Stimulated activated CD8-positive, alpha-beta memory T cell treated with anti-CD3 and anti-CD28 coated beads, Interleukin-15, amount 100 ng/mL, for 24 hours (primary cell): ENCODE data around the gene EFR3B.
"Not testable (repeated sequence)": the region's sequence is repeated elsewhere in the genome, so short reads cannot be mapped to it uniquely, and the experiment has no call there.

Source experiments
- DNase-seq: peaks from one replicate; pipeline ENCODE4 v3.0.0-alpha.2; 2020; ENCODE audit warnings: low read depth

Gene EFR3B

DNA sequence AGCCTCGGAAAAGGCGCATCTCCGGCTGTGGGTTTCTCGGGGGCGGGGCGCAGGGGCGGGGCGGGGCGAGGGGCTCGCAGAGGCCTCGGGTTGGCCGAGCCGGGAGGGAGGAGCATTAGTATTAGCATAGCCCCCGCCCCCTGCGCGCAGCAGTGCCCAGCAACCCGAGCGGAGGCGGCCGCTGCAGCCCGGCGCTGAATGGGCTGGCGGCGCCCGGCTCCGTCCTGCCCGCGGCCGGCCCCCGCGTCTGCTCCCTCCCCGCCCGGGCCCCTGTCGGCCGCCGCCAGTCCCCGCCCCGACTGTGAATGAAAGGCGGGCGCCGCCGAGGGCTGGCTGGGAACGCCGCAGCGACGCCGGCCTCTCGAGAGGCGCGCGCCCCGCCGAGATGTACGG lies at the start of gene EFR3B:
Gene EFR3B (plus strand): TSS at position 149 of the 393 bp plus-strand sequence. CDS start 237 bp downstream, at position 386.
- peak; percentile 68 for DNase-seq

DNA sequence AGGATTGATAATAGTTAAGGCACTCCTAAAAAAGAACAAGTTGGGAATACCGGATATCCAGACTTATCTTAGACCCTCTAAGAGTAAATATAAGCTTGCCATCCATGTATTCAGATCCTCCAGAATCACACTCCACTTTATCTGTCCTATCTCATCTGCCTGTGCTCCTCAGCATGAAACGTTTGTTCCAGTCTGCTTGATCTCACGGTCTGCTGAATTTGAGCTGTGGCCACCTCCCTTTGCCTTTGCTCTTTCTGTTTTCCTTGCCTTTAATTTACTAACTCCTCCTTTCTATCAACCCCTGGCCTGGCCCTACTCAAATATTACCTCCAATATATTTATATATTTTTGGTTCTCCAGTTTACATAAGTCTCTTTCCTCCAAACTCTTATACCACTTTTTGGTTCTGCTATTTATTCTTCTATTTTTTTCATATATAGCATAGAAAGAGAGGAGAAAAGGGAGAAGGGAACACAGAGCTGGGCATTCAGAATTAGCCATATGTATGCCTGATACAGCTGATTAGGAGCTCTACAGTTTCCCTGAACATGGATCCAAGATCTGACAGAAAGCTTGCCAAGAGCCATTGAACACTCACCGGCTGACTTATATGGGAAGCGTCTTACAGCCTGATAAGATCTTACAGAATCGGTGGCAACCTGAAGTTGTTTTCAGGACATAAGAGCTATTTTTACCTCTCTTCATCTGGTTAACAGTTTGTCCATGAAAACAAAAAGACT lies 48.3 kb upstream of the EFR3B start:
- no peak for DNase-seq

DNA sequence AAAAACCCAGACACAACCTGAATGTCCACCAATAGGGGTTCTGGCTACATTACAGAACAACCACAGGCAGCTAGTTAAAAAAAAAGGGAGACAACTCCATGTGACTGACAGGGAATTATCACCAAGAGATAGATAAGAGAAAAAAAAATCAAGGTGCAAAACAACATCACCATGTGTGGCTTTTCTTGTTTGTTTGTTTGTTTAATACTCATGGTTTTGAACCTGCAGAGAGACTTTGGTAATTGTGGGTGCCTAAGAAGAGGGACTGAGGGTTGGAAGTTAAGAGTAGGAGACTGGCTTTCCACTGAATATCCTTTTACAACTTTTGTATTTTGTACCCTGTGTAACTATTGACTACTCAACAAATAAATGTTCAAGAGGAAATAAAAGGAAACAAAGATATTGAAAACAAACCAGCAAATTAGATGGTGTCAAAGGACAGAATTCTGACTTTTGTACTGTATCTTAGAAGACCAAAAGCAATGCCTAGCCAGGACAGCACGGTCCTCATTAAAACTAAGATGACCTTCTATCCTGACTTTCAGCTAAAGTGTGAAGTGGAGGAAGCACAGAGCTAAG lies 47.6 kb upstream of the EFR3B start:
- no peak for DNase-seq

DNA sequence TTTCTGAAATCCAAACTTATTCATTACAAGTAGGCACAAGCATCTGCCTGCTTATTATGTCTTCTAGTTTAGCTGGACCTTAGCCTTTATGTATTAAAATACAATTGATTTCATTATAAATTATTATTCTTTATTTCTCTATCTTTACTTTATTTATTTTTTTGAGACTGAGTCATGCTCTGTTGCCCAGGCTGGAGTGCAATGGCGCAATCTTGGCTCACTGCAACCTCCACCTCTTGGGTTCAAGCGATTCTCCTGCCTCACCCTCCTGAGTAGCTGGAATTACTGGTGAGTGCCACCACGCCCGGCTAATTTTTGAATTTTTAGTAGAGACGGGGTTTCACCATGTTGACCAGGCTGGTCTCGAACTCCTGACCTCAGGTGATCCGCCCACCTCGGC lies 42.8 kb upstream of the EFR3B start:
- DNase-seq, result not testable (repeated sequence)

DNA sequence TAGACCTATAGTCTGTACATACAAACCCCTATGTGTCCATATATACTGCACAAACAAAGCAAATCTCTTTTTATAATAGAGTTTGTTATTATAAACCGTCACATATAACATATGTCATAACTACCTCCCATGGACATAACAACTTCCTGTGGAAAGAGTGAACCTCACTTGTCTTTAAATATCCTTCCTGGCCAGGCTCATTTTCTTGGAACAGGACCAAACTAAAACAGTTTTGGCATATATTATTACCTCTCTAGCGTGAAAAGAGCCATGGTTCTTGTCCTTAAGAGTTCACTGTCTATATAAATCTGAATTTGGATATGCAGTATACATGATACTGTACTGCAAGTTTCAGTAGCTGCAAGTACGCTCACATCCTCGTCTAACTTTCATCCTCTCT lies 41.8 kb upstream of the EFR3B start:
- DNase-seq, result no peak

- no peak for DNase-seq
Observed at GRCh38 chr2:25000503-25001324, 41.2 kb upstream of the EFR3B start.

DNA sequence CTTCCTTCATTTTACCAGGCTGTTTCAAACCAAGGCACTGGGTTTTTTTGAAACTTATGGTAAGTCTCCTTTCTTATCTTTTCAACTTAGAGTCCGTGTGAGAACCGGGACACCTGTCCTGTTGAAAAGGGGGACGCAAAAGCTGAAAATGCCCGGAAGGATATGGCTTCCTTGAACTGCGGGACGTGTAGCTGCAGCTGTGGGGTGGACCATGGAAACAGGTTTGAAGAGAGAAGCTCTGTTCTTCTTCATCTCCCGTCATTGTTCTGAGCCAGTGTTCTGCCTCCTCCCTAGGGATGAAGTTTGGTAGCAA lies 40.6 kb upstream of the EFR3B start:
- no peak for DNase-seq

- no peak for DNase-seq
Observed at GRCh38 chr2:25002066-25002465, 39.8 kb upstream of the EFR3B start.

DNA sequence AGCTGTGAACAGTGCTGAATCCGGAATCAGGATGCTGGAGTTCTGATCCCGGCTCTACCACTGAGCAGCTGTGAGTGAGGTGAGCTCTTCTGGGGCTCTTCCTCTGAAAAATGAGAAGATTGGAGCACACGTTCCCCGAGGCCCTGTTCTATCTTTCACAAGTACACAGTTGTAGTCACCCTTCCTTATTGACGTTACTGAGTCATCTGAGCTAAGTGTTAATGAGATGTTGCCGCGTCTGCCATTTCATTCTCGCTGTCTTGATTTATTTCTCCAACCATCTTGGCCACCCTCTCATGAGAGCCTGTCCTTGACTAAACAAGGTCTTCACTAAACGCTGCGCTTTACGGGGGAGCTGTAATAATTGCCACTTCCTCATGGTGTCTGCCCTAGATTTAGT lies 31.9 kb upstream of the EFR3B start:
- no peak for DNase-seq

DNA sequence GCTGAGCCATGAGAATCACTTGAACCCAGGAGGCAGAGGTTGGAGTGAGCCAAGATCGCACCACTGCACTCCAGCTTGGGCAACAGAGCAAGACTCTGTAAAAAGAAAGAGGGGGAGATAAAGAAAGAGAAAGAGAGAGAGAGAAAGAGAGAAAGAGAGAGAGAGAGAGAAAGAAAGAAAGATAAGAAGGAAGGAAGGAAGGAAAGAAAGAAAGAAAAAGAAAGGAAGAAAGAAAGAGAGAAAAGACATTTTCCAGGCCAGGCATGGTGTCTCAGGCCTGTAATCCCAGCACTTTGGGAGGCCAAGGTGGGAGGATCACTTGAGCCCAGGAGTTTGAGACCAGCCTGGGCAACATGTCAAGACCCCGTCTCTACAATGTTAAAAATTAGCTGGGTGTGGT lies 30.5 kb upstream of the EFR3B start:
- not testable (repeated sequence) for DNase-seq

DNA sequence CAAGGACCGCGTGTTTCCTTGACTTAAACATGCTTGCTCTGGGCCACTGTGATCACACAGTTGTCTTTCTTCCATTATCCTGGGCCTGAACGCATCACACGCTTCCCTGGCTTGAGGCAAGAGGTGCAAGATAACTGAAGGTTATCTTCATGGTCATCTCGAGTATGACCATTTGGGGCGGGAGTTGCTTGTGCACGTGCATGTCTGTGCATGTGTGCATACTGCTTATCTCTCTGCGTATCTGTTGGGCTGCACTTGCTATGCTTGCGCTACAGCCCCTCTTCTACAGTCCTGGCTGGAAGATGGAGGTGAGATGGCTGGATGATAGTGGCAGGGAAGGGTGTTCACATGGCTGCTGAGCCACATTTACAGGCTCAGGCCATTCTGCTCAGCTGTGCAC lies 27.2 kb upstream of the EFR3B start:
- no peak for DNase-seq

- no peak for DNase-seq
Observed at GRCh38 chr2:25018681-25019080, 23.2 kb upstream of the EFR3B start.

GRCh38 chr2:25021791-25022362 lies 20.0 kb upstream of the EFR3B start:
- no peak for DNase-seq

DNA sequence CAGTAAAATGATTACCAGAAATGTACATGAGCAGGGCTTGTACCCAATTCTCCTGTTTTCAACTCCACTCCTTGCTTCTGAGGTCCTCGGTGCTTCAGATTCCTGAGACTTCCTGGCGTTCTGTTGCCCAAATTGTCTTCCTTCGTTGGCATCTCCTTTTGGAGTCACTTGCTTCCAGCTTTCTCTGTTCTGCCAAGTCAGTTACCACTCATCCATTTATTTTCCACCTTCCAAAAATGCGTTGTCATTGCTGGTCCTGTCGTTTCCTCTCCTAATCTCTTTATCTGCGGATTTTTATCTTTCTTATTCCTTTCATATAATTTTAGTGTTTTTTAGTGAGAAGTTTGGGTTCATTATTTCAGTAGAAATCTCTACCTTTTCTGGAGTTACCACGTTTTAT lies 18.5 kb upstream of the EFR3B start:
- no peak for DNase-seq

DNA sequence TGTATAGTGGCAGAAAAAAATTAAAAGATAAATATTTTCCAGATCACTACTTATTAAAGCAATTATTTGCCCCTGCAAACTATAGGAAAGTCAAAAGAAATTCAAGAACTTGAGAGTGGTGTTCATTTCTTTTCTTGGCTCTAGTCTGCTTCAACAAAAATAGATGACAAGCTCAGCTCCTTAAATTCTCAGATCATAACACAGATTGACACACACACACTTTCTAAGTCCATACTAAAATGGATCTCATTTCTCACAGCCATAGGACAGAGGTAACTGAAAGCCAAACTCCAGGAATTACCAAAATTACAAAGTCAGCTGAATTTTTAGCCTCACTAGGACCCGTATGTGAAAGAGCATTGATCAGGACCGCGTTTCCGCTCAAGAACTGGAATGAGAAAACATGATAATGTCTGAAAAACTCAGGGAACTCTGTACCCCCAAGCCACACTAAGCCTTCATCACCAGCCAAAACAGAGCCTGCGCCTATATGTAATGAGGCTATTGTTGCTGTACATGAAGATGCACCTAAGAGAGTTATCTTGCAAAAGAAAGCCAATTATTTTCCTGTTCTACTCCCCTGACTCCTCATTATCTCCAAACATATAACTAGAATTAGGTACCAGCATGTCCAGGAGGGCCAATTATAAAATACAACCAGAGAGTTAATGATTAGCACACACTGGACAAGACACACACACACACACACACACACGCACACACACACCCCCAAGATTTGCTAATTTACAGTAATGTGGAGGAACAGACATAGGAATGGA lies 16.5 kb upstream of the EFR3B start:
- DNase-seq, result no peak

DNA sequence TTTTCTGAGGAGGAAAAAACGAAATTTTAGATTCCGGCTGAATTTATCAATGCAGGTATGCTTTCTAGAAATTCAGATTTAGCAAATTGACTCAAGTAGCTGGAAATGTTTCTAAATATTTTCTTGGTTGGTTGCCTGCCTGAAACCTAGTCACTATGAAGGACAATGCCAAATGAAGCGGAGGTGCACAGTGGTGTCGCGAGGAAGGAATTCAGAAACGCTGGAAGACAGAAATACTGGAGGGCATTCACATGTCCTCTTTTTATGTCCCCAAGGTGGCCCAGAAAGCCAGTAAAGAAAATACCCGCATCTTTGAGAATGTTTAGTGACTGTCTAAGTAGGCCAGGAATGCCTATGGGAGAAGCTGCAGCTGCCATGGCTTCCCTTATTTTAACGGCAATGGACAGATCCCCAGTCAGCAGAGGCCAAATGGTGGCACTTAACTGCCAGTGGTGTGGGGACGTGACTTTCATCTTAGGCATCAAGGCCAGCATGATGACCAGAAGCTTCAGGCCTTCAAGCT lies 15.8 kb upstream of the EFR3B start:
- DNase-seq, result no peak

DNA sequence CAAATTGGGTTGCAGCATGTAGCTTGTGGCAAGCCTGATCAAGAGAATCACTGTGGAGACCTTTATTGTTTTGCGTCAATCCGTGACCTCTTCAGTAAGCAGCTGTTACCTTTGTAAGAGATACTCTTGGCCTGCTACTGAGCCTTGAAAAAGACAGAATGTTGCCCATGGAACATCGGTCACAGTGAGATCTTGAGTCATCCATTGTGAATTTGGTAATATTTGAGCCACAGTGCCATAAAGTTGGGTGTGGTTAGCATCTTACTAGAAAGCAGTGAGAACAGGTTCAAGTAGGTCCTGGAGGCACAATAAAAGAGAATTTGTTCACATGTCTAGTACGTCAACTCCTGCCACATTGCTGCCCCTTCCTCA lies 12.7 kb upstream of the EFR3B start:
- no peak for DNase-seq

DNA sequence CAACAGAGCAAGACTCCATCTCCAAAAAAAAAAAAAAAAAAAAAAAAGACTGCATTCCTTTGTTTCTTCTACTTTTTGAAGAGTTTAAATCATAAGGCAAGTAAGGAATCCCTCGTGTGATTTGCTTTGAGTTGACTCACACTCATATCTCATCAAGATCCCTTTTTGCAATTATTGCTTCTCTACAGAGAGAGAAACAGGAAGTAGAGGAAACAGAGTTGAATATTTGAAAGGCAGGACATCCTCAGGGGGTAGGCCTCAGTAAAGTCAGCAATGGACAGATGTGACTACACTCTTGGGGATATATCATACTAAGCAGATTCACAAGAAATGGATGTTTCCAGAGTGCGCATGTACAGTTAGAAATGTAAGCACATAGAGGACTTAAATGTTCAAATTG lies 11.2 kb upstream of the EFR3B start:
- no peak for DNase-seq

- no peak for DNase-seq
Observed at GRCh38 chr2:25032094-25032493, 9.8 kb upstream of the EFR3B start.

DNA sequence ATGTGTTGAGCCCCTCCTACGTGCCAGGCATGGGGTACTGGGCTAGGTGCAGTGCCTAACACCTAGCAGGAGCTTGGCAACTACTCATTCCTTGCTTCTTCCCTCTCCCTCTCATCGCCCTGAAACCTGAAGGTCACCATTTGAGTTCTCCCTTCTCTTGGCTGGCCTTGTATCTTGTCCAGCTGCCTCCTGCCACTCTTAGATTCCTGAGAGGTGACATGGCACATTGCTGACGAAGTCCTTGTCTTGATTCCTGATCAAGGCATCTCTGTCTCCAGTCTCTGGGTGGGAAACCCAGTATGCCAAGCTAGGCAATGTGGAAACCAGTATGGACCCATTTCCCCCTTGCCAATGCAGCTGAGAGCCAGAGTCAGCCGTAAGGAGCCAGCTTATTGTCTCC lies 9.0 kb upstream of the EFR3B start:
- DNase-seq, result no peak

GRCh38 chr2:25034081-25034480 lies 7.8 kb upstream of the EFR3B start:
- no peak for DNase-seq
